Endothelial cell of umbilical vein (primary cell): Measurements from ENCODE around the gene OPRL1. TPM values are rescaled to one million over a fixed set of nuclear protein-coding genes. Genes with fewer than 3 reads are reported as not detected.
"Not testable (repeated sequence)": the region's sequence is repeated elsewhere in the genome, so short reads cannot be mapped to it uniquely, and the experiment has no call there.

Experiments used
- BruUV-seq: library from RNA; stranded (reverse); fragments of 400-500 nt; replicated peaks from 2 replicates; lab custom pipeline; 2021; lab: Mats Ljungman, UMichigan
- CTCF ChIA-PET: fragments of 300-600, 350-600 bp; sonication (Branson Sonifier 250); formaldehyde crosslinking; loops from one replicate; lab custom pipeline; 2021; ENCODE audit warnings: antibody characterized with exemption, inconsistent platforms; lab: Charles Lee
- POLR2A ChIA-PET: fragments of 300-600, 350-600 bp; sonication (Branson Sonifier 250); formaldehyde crosslinking; loops from one replicate; lab custom pipeline; 2021; ENCODE audit warnings: antibody characterized with exemption, inconsistent platforms; lab: Charles Lee
- DNase-seq: peaks from one replicate; pipeline ENCODE4 v3.0.0-alpha.2; 2011; ENCODE audit warnings: low read depth, low spot score
- FAIRE-seq: peaks from 2 replicates; lab custom pipeline; 2011; peaks lifted over from hg19 to GRCh38; lab: Jason Lieb, UNC
- H2AFZ ChIP-seq: 2 replicates; pipeline ENCODE4 v1.6.0; 2012; ENCODE audit warnings: low read depth, low read length, control low read depth, inconsistent platforms
- H3K27ac ChIP-seq: 2 replicates; pipeline ENCODE4 v1.5.1; 2011; ENCODE audit warnings: low read depth, mild to moderate bottlenecking, control low read depth, low read length, moderate library complexity; ENCODE audit not compliant: insufficient read depth
- H3K27me3 ChIP-seq, 2 experiments: 2 replicates each; pipeline versions ENCODE4 v1.6.0 to v1.6.1; 2011; ENCODE audit warnings: low read length in 2 of 2, mixed read lengths in 1 of 2; ENCODE audit not compliant: control insufficient read depth in 2 of 2, insufficient read depth in 2 of 2
- H3K36me3 ChIP-seq, 2 experiments: 2 replicates in 1 of 2; 3 replicates in 1 of 2; pipeline ENCODE4 v1.5.1; 2011; ENCODE audit warnings: low read length in 2 of 2, mild to moderate bottlenecking in 1 of 2, moderate library complexity in 1 of 2; ENCODE audit not compliant: control insufficient read depth in 2 of 2, insufficient read depth in 2 of 2; ENCODE audit errors: extremely low read depth in 1 of 2
- H3K4me1 ChIP-seq: 3 replicates; pipeline ENCODE4 v1.5.1; 2011; ENCODE audit warnings: mild to moderate bottlenecking, low read length; ENCODE audit not compliant: control insufficient read depth, insufficient read depth; ENCODE audit errors: extremely low read depth
- H3K4me2 ChIP-seq: 2 replicates; pipeline ENCODE4 v1.6.1; 2011; ENCODE audit warnings: low read length, control low read depth, mixed read lengths; ENCODE audit not compliant: insufficient read depth
- H3K4me3 ChIP-seq, 3 experiments: fragments of 200-600 bp in 1 of 3; sonication (generic), shearing (Covaris generic) in 1 of 3; replicated peaks in 1 of 3; 2 replicates each; pipeline ENCODE4 v1.5.1; 2011 to 2016; ENCODE audit warnings: control low read depth in 3 of 3, low read length in 3 of 3, mild to moderate bottlenecking in 2 of 3, inconsistent platforms in 1 of 3, low read depth in 1 of 3, moderate library complexity in 1 of 3; ENCODE audit not compliant: insufficient read depth in 1 of 3
- H3K79me2 ChIP-seq: 2 replicates; pipeline ENCODE4 v1.6.0; 2012; ENCODE audit warnings: low read length, inconsistent platforms; ENCODE audit not compliant: control insufficient read depth, insufficient read depth
- H3K9ac ChIP-seq: replicated peaks from 2 replicates; pipeline ENCODE3; 2011; ENCODE audit warnings: low read length, control low read depth; ENCODE audit not compliant: insufficient read depth; ENCODE audit errors: extremely low read depth
- H3K9me1 ChIP-seq: replicated peaks from 3 replicates; pipeline ENCODE4 v1.6.0; 2011; ENCODE audit warnings: mild to moderate bottlenecking, low read length; ENCODE audit not compliant: control insufficient read depth, insufficient read depth; ENCODE audit errors: extremely low read depth
- H3K9me3 ChIP-seq: replicated peaks from 2 replicates; pipeline ENCODE4 v1.5.1; 2012; ENCODE audit warnings: low read length, inconsistent platforms; ENCODE audit not compliant: control insufficient read depth, insufficient read depth
- H4K20me1 ChIP-seq: replicated peaks from 2 replicates; pipeline ENCODE3; 2011; ENCODE audit warnings: mild to moderate bottlenecking, low read length; ENCODE audit not compliant: control insufficient read depth, insufficient read depth; ENCODE audit errors: extremely low read depth
- CTCF ChIP-seq, 2 donors: IDR thresholded peaks; 1 replicate in 1 of 2; 2 replicates in 1 of 2; pipeline ENCODE4 v1.5.1; 2011; ENCODE audit warnings: low read length in 2 of 2, mild to moderate bottlenecking in 2 of 2, moderate library complexity in 2 of 2, control low read depth in 1 of 2, inconsistent platforms in 1 of 2, low read depth in 1 of 2; ENCODE audit not compliant: insufficient read depth in 1 of 2; ENCODE audit errors: extremely low read depth in 1 of 2
- EZH2 ChIP-seq: IDR thresholded peaks from 2 replicates; pipeline ENCODE4 v1.6.1; 2012; ENCODE audit warnings: borderline replicate concordance, low read depth, mild to moderate bottlenecking, moderate library complexity, low read length, inconsistent platforms; ENCODE audit not compliant: severe bottlenecking
- JUN ChIP-seq: IDR thresholded peaks from 2 replicates; pipeline ENCODE4 v1.6.1; 2011; ENCODE audit warnings: borderline replicate concordance, low read depth; ENCODE audit not compliant: insufficient read length, insufficient read depth
- POLR2A ChIP-seq: IDR thresholded peaks from 2 replicates; pipeline ENCODE4 v1.6.1; 2012; ENCODE audit warnings: low read depth, mild to moderate bottlenecking, control low read depth, low read length
- POLR2AphosphoS5 ChIP-seq: IDR thresholded peaks from 2 replicates; pipeline ENCODE4 v1.6.1; 2012; ENCODE audit warnings: low read depth, mild to moderate bottlenecking, control low read depth, low read length, moderate library complexity; ENCODE audit not compliant: insufficient read depth
- dilution Hi-C: fragments of 300-500 bp; cut with MboI; formaldehyde crosslinking; loops from one replicate; pipeline ENCODE4 v1.15.0; 2019; ENCODE audit warnings: low sequenced_read_pairs; ENCODE audit not compliant: extremely low pct_ligation_motif_present
- intact Hi-C: fragments of 100-400 bp; cut with micrococcal nuclease; formaldehyde crosslinking; loops from one replicate; pipeline ENCODE4 v1.10.0; 2022
- polyA plus RNA-seq, 4 experiments: library from polyadenylated mRNA; depleted of rRNA in 3 of 4; stranded (reverse) in 3 of 4; unstranded in 1 of 4; fragments of >200 nt; gene quantifications; 2 replicates each; pipeline versions ENCODE4 v1.2.1 to v1.2.3, GENCODE V29; 2011 to 2012; ENCODE audit warnings: missing spikeins in 1 of 4
- total RNA-seq: library from RNA; stranded (reverse); gene quantifications from 2 replicates; pipeline ENCODE4 v1.2.3, GENCODE V29; 2021

The OPRL1 gene
- total and polyA plus RNA-seq, 2 donors (not counting 3 experiments of a cell fraction or from before 2014, with no cell fraction given) = 1.9 to 2.0 TPM

- TF ChIP-seq CTCF (IDR thresholded peaks at IDR 0.05; ENCODE audit: extremely low read depth in 1 of 2, insufficient read depth in 1 of 2, low read depth in 1 of 2, low read length in 2 of 2) (peak in 1 of 2 donors; percentile 48), POLR2A (no peak), JUN (no peak)
- Histone ChIP-seq H3K79me2 (no peaks in the 10 kb centered on the region), H3K9me3 (no peaks in the 10 kb centered on the region), H3K9ac (no peak overlapping the region), H3K9me1 (no peaks in the 10 kb centered on the region), H4K20me1 (no peaks in the 10 kb centered on the region), H3K4me3 (no peak overlapping the region), H3K4me1 (no peaks in the 10 kb centered on the region), H3K4me2 (no peak overlapping the region), H3K27me3 (peaks cover 0 to 6% of the 10 kb centered on the region in 2 experiments), H2AFZ (no peak overlapping the region), H3K36me3 (no peaks in the 10 kb centered on the region), H3K27ac (no peak overlapping the region)
- CTCF ChIA-PET = interaction anchor here (0.6 to 1.0 kb wide), 3 partner anchors 10 to 266 kb away, joined by 3 to 5 read pairs (median 3); partner anchors contain the start of gene TPD52L2
- intact Hi-C loops (no loop called here), dilution Hi-C loops (no loop called here)
- FAIRE-seq = peak; percentile 15
- no peak for DNase-seq
- BruUV-seq = no TSS peak
- POLR2A ChIA-PET = no interaction called here
Measured at GRCh38 chr20:64131406-64131805, 51.5 kb downstream of the OPRL1 start.

GRCh38 chr20:64133951-64134407, 54.1 kb downstream of the OPRL1 start:
- Histone ChIP-seq H3K36me3 (no peaks in the 10 kb centered on the region), H2AFZ (no peak overlapping the region), H3K79me2 (no peaks in the 10 kb centered on the region), H3K27me3 (no peaks in the 10 kb centered on the region), H3K4me3 (no peak overlapping the region), H3K9me3 (no peaks in the 10 kb centered on the region), H3K4me2 (no peak overlapping the region), H4K20me1 (no peaks in the 10 kb centered on the region), H3K9ac (no peak overlapping the region), H3K9me1 (no peaks in the 10 kb centered on the region), H3K4me1 (no peaks in the 10 kb centered on the region), H3K27ac (no peak overlapping the region)
- dilution Hi-C loops (no loop called here), intact Hi-C loops (no loop called here)
- FAIRE-seq = no peak
- POLR2A ChIA-PET = no interaction called here
- TF ChIP-seq JUN (no peak), POLR2AphosphoS5 (no peak), CTCF (IDR thresholded peaks at IDR 0.05; ENCODE audit: extremely low read depth in 1 of 2, insufficient read depth in 1 of 2, low read depth in 1 of 2, low read length in 2 of 2) (no peak), EZH2 (no peak)
- CTCF ChIA-PET = no interaction called here
- BruUV-seq = no TSS peak
- no peak for DNase-seq

- FAIRE-seq, CTCF ChIA-PET, H3K36me3 ChIP-seq, H3K27me3 ChIP-seq, H3K4me3 ChIP-seq, H3K4me1 ChIP-seq, H3K4me2 ChIP-seq, H4K20me1 ChIP-seq, intact Hi-C loops, POLR2A ChIA-PET, H3K27ac ChIP-seq, H2AFZ ChIP-seq, H3K79me2 ChIP-seq, H3K9me1 ChIP-seq, dilution Hi-C loops, H3K9me3 ChIP-seq, DNase-seq, H3K9ac ChIP-seq, BruUV-seq: not testable (repeated sequence)
Measured at GRCh38 chr20:64134744-64135143, 54.9 kb downstream of the OPRL1 start.
